Nephron progenitor cell (in vitro differentiated cells): ENCODE data around the gene COP1.

ENCODE experiments used
- DNase-seq: peaks from one replicate; pipeline ENCODE4 v3.0.0; 2021
- H3K27ac Mint-ChIP-seq: 2 replicates; pipeline ENCODE4 v1.8.0; 2021; ENCODE audit warnings: mild to moderate bottlenecking, moderate library complexity, mixed read lengths
- H3K27me3 Mint-ChIP-seq: 2 replicates; pipeline ENCODE4 v1.8.0; 2021; ENCODE audit warnings: mild to moderate bottlenecking, low read depth, mixed read lengths; ENCODE audit not compliant: poor library complexity
- H3K36me3 Mint-ChIP-seq: 2 replicates; pipeline ENCODE4 v1.8.0; 2021; ENCODE audit warnings: low read depth, mixed read lengths
- H3K4me1 Mint-ChIP-seq: 2 replicates; pipeline ENCODE4 v1.8.0; 2021; ENCODE audit warnings: mixed read lengths
- H3K4me3 Mint-ChIP-seq: 2 replicates; pipeline ENCODE4 v1.8.0; 2021; ENCODE audit warnings: mild to moderate bottlenecking, moderate library complexity, mixed read lengths
- H3K9me3 Mint-ChIP-seq: 2 replicates; pipeline ENCODE4 v1.8.0; 2021; ENCODE audit warnings: mild to moderate bottlenecking, moderate library complexity, mixed read lengths
- CTCF ChIP-seq: fragments of 200-600 bp; sonication (generic); IDR thresholded peaks from 2 replicates; pipeline ENCODE4 v1.5.0; 2021; ENCODE audit warnings: antibody characterized with exemption

Gene COP1

GRCh38 chr1:175969231-175969630, 237.9 kb downstream of the COP1 start:
- TF ChIP-seq CTCF: no peak
- peaks cover 26% of the 10 kb centered on the region for H3K36me3 Mint-ChIP-seq
- no peaks in the 10 kb centered on the region for H3K4me1 Mint-ChIP-seq
- H3K9me3 Mint-ChIP-seq: no peaks in the 10 kb centered on the region
- no peak overlapping the region for H3K4me3 Mint-ChIP-seq
- H3K27me3 Mint-ChIP-seq: no peaks in the 10 kb centered on the region
- no peak for DNase-seq
- no peak overlapping the region for H3K27ac Mint-ChIP-seq

- no peak for TF ChIP-seq CTCF
- no peaks in the 10 kb centered on the region for H3K27me3 Mint-ChIP-seq
- no peaks in the 10 kb centered on the region for H3K4me1 Mint-ChIP-seq
- no peaks in the 10 kb centered on the region for H3K9me3 Mint-ChIP-seq
- H3K4me3 Mint-ChIP-seq: no peak overlapping the region
- H3K27ac Mint-ChIP-seq: no peak overlapping the region
- no peak for DNase-seq
- peaks cover 22% of the 10 kb centered on the region for H3K36me3 Mint-ChIP-seq
Observed at GRCh38 chr1:175968486-175969172, 238.5 kb downstream of the COP1 start.

GRCh38 chr1:175963740-175964139, 243.3 kb downstream of the COP1 start:
- DNase-seq: no peak
- no peak overlapping the region for H3K4me3 Mint-ChIP-seq
- no peaks in the 10 kb centered on the region for H3K27me3 Mint-ChIP-seq
- no peaks in the 10 kb centered on the region for H3K4me1 Mint-ChIP-seq
- H3K36me3 Mint-ChIP-seq: peaks cover 46% of the 10 kb centered on the region
- TF ChIP-seq CTCF: no peak
- no peak overlapping the region for H3K27ac Mint-ChIP-seq
- peaks cover 5% of the 10 kb centered on the region for H3K9me3 Mint-ChIP-seq

GRCh38 chr1:175960169-175960568, 246.9 kb downstream of the COP1 start:
- no peak for TF ChIP-seq CTCF

GRCh38 chr1:175951627-175952026, 255.5 kb downstream of the COP1 start:
- no peak overlapping the region for H3K4me3 Mint-ChIP-seq
- peaks cover 45% of the 10 kb centered on the region for H3K36me3 Mint-ChIP-seq

More at GRCh38 chr1:175960169-175960568, 246.9 kb downstream of the COP1 start:
- Mint-ChIP-seq H3K9me3 (peaks cover 5% of the 10 kb centered on the region), H3K36me3 (peaks cover 42% of the 10 kb centered on the region), H3K27me3 (no peaks in the 10 kb centered on the region), H3K4me1 (no peaks in the 10 kb centered on the region), H3K27ac (no peak overlapping the region), H3K4me3 (no peak overlapping the region)
- DNase-seq: no peak

More at GRCh38 chr1:175951627-175952026, 255.5 kb downstream of the COP1 start:
- peaks cover 12% of the 10 kb centered on the region for H3K9me3 Mint-ChIP-seq
- TF ChIP-seq CTCF: no peak
- H3K27me3 Mint-ChIP-seq: no peaks in the 10 kb centered on the region
- DNase-seq: no peak
- H3K4me1 Mint-ChIP-seq: no peaks in the 10 kb centered on the region
- peak overlapping the region; percentile 56 for H3K27ac Mint-ChIP-seq
